SK-N-MC (cell line): ENCODE measurements around the gene TMEM63C.

Source experiments
- EZH2 ChIP-seq: fragments of 200-600 bp; sonication (generic); IDR thresholded peaks from one replicate; pipeline ENCODE4 v1.6.1; 2017; ENCODE audit warnings: antibody characterized with exemption
- POLR2AphosphoS5 ChIP-seq: IDR thresholded peaks from 2 replicates; pipeline ENCODE4 v1.6.1; 2012; ENCODE audit warnings: mild to moderate bottlenecking, low read depth, low read length, borderline replicate concordance

- TF ChIP-seq POLR2AphosphoS5, result no peak
- no peak for TF ChIP-seq EZH2
These were observed 115.3 kb downstream of the TMEM63C start for GRCh38 chr14:77296906-77297305.
